ENCODE data around the gene KIFBP.
"Not testable (repeated sequence)": the region's sequence is repeated elsewhere in the genome, so short reads cannot be mapped to it uniquely, and the experiment has no call there.

The KIFBP gene, protein sequence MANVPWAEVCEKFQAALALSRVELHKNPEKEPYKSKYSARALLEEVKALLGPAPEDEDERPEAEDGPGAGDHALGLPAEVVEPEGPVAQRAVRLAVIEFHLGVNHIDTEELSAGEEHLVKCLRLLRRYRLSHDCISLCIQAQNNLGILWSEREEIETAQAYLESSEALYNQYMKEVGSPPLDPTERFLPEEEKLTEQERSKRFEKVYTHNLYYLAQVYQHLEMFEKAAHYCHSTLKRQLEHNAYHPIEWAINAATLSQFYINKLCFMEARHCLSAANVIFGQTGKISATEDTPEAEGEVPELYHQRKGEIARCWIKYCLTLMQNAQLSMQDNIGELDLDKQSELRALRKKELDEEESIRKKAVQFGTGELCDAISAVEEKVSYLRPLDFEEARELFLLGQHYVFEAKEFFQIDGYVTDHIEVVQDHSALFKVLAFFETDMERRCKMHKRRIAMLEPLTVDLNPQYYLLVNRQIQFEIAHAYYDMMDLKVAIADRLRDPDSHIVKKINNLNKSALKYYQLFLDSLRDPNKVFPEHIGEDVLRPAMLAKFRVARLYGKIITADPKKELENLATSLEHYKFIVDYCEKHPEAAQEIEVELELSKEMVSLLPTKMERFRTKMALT

DNA sequence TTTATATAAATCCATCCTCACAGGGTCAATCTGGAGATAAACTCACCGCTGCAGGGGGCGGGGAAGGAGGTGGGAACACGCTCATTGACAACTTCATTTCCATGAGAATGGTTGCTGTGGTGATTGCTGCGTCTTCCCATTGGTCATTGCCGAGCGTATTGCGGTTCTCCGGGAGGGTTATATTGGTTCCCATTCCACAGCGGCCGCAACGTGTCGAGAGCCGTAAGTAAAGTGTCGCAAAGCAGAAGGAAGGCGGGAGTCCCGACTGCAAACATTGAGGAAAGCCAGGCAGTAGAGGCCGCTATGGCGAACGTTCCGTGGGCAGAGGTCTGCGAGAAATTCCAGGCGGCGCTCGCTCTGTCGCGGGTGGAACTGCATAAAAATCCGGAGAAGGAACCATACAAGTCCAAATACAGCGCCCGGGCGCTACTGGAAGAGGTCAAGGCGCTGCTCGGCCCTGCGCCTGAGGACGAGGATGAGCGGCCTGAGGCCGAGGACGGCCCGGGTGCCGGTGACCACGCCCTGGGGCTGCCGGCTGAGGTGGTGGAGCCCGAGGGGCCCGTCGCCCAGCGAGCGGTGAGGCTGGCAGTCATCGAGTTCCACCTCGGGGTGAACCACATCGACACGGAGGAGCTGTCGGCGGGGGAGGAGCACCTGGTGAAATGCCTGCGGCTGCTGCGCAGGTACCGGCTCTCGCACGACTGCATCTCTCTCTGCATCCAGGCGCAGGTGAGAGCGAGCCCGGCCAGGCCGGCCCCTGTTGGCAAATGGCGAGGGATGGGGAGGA, at the start of gene KIFBP:
KIFBP (plus strand) TSS at position 274 of the 787 bp plus-strand sequence; CDS start at position 304, 30 bp downstream.
- peak; percentile 97 for FAIRE-seq

DNA sequence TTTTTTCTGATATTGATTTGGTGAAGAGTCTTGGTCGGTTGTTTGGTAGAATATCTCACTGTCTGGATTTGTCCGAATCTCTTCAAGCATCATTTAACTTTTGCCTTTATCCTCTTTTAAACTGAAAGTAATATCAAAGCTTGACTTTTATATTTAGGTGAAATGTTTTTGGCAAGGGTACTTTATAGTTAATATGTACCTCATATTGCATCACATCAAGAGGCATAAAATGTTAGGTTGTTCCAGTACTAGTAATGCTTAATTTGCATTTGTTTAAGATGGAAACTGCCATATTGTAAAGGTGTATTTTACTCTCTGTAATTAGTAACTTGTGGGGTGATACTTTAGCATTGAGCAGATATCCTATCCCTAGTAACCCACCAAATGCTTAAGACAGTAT, 49.7 kb upstream of the KIFBP start:
- FAIRE-seq = no peak

DNA sequence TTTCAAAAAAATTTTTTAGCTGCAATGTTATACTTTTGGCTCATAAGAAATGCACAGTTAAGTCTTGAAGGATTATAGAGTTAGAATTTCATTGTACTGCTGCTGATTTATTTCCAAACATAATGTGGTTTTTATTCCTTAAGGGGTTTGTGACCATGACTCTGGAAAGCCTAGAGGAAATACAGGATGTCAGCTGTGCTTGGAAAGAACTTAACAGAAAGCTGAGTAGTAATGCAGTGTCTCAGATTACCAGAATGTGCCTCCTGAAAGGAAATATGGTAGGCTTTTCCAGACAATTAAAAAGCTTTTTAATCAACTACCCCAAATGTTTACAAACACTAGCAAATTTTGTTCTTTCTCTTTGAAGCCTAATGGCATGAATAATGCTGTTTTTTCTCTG, 47.7 kb upstream of the KIFBP start:
- not testable (repeated sequence) for FAIRE-seq

DNA sequence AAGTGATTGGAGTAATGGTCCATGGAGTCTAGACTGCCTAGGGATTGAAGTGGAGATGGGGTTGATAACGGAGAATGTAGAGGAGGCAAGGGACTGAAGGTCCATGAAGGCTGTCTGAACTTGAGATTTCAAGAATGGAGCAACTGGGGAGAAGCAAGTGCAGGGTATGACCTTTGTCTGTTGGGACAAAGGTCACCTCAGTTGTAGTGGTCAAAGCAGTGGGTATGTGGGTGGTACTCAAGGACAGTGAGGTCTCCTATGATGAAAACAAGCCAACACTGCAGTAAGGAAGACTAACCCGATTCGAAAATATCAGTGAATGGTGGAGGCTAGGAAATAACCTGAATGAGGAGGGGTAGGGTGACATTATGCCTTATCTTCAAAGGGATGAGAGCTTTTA, 38.0 kb upstream of the KIFBP start:
- FAIRE-seq = no peak

DNA sequence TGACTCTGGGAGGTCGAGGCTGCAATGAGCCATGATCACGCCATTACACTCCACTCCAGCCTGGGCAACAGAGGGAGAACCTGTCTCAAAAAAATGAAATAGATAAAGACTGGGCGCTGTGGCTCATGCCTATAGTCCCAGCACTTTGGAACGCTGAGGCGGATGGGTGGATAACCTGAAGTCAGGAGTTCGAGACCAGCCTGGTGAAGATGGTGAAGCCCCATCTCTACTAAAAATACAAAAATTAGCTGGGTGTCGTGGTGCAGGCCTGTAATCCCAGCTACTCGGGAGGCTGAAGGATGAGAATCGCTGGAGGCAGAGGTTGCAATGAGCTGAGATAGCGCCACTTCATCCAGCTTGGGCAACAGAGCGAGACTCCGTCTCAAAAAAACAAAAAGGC, 33.7 kb upstream of the KIFBP start:
- FAIRE-seq = no peak

DNA sequence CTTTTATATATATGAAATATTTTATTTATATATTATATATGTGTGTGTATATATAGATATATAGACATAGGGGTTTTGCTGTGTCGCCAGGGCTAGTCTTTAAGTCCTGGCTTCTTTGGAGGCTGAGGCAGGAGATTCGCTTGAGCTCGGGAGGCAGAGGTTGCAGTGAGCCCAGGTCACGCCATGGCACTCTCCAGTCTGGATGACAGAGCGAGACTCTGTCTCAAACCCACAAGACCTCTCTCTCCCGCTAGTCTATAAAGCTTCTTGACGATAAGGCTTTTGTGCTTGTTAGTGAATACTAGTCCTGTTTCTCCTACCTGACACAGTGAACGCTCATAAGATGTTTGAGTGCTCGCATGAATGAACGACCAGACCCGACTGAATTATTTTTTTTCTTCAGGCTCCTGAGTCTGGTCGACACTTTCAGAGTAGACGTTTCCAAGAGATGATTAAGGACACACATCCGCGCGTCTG, 33.2 kb upstream of the KIFBP start:
- FAIRE-seq = no peak

DNA sequence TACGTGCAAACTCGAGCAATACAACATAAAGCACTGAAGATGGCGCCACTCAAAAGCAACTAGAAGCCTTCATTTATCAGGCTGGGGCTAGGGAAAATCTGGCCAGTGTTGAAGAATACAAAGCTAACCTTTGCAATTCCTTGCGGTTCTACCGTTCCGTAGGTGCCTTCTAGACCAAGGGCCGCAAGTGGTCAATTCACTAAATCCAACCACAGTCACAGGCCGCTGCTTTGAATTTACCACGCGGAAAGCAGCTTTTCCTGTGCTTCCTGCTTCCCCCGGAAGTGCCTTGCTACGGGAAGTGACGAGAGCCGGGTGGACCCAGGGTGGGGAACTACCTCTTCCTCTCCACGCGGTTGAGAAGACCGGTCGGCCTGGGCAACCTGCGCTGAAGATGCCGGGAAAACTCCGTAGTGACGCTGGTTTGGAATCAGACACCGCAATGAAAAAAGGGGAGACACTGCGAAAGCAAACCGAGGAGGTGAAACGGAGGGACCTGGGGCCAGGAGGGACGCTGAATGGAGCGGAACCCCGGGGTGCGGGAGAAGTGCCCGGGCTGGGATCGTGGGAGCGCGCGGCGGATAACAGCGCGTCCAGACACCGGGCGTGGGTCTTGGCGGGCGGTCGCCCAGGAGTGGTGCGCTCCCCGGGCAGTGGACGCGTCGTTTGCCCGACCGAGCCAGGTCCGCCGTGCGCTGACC, 32.6 kb upstream of the KIFBP start, which contains the start of gene DDX21:
DDX21 (plus strand) TSS at position 339 of the 701 bp plus-strand sequence; CDS start at position 395, 56 bp downstream.
- no peak for FAIRE-seq

DNA sequence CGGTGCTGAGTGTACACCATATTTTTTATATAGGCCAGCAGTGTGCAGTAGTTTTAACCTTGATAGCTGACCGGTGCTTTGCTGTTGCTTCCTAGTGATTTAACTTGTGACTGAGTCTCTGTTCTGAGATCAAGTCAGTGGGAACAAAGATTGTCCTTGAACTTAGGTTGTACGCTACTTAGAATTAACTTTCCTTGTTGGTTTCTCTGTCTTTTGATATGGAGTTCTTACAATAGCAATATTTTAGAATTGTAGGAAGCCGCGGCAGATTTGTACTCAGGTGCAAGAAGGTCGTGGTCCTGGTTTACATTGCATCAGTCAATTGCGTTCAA, 31.4 kb upstream of the KIFBP start:
- no peak for FAIRE-seq

DNA sequence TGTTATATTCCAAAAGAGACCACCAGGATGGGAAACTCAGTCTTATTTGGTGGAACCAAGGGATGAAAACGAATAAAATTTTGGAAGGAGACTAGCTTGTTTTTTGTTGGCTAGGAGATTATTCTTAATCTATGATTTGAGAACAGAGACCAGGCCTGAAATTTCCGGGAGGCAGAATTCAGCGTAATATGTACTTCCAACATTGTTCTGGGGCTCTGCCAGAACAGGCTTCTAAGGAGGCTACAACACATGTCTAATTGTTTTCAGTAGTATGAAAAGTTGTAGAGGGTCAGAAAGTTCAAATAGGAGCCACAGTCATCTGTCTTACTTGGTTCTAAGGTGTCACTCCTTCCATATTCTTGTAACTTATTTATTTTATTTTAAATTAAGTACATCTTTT, 30.9 kb upstream of the KIFBP start:
- FAIRE-seq = no peak

DNA sequence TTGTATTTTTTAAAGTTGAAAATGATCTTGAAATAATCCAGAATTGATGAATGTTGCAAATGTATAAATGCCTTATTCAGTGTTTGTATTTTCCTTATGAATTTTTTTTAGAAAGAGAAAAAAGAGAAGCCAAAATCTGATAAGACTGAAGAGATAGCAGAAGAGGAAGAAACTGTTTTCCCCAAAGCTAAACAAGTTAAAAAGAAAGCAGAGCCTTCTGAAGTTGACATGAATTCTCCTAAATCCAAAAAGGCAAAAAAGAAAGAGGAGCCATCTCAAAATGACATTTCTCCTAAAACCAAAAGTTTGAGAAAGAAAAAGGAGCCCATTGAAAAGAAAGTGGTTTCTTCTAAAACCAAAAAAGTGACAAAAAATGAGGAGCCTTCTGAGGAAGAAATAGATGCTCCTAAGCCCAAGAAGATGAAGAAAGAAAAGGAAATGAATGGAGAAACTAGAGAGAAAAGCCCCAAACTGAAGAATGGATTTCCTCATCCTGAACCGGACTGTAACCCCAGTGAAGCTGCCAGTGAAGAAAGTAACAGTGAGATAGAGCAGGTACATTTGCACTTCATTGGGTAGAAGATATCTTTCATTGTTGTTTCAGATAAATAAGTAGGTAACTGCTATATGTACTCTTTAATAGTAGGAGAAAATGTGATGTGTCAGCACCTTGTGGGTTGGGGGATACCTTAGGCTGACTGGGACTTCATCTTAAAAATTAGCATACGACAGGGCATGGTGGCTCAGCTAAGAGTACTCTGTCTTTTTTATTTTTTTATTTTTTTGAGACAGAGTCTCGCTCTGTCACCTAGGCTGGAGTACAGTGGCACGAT, 28.7 kb upstream of the KIFBP start:
- FAIRE-seq = no peak

DNA sequence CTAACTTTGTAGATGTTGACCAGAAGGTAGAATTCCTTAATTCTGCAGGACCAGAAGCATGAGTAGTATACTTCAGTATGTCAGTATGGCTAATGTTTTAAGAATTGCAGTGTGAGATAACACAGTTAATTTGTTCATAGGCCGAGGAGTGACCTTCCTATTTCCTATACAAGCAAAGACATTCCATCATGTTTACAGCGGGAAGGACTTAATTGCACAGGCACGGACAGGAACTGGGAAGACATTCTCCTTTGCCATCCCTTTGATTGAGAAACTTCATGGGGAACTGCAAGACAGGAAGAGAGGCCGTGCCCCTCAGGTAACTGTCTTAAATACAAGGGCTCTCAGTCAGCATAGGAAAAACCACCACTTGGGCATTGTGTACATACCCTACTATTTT, 25.5 kb upstream of the KIFBP start:
- FAIRE-seq = no peak

DNA sequence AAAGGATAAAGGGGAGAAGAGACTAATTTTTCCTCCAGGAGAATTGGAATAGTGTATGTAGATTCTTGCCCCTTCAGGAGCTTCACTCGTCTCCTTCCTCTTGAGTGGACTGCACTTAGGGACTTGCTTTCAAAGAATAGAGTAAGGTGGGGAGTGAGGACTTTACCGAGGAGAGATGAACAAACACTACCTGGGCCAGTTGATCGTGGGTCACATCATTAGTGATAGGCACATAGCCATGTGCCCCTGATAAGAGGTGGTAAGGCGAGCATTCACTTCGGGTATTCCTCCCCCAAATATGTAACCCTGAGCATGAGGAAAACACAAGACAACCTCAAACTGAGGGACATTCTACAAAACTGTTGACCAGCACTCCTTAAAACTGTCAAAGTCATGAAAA, 14.6 kb upstream of the KIFBP start:
- FAIRE-seq = no peak

DNA sequence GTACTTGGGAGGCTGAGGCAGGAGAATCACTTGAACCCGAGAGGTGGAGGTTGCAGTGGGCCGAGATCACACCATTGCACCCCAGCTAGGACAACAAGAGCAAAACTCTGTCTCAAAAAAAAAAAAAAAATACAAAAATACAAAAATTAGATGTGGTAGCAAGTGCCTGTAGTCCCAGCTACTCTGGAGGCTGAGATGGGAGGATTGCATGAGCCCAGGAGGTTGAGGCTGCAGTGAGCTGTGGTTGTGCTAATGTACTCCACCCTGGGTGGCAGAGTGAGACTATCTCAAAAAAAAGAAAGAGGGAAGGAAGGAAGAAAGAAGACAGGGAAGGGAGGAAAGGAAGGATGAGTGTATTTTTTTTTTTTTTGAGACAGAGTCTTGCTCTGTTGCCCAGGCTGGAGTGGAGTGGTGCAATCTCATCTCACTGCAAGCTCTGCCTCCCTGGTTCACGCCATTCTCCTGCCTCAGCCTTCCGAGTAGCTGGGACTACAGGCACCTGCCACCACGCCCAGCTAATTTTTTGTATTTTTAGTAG, 12.6 kb upstream of the KIFBP start:
- FAIRE-seq = not testable (repeated sequence)

DNA sequence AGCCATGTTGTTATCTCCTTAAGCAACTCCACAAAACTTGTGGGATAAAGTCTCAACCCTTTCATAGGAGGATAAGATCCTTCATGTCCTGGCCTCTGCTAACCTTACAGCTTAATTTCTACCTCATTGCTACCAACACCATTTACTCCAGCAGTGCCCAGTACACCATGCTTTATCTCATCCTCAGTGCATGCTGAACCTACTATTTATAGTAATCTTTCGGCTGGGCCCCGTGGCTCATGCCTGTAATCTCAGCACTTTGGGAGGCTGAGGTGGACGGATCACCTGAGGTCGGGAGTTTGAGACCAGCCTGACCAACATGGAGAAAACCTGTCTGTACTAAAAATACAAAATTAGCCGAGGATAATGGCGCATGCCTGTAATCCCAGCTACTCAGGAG, 8.9 kb upstream of the KIFBP start:
- FAIRE-seq = not testable (repeated sequence)

DNA sequence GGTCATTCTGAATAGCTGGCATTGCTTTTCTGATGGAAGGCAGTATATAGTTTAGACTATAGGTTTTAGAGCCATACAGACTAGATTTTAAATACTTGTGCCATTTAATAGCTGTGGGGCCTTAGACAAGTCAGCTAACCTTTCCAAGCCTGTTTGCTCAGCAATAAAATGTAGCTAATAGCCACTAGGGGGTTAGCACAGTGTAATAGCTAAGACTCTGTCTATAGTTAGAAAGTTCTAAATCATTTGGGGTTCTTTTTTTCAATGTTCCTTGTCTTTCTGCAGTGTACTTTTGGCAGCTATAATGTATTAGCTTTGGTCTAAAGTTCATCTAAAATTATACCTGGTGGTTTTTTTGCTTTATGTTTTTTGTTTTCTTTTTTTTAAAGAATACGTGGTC, 7.5 kb upstream of the KIFBP start:
- no peak for FAIRE-seq

DNA sequence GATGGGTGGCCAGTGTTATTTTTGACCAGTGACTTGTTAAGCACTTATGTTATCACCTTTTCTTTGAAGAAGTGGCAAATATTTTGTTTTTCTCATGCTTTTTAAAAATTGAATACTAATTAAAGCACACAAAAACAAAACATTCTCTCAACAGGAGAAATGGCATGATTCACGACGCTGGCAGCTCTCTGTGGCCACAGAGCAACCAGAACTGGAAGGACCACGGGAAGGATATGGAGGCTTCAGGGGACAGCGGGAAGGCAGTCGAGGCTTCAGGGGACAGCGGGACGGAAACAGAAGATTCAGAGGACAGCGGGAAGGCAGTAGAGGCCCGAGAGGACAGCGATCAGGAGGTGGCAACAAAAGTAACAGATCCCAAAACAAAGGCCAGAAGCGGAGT, 6.2 kb upstream of the KIFBP start:
- no peak for FAIRE-seq

DNA sequence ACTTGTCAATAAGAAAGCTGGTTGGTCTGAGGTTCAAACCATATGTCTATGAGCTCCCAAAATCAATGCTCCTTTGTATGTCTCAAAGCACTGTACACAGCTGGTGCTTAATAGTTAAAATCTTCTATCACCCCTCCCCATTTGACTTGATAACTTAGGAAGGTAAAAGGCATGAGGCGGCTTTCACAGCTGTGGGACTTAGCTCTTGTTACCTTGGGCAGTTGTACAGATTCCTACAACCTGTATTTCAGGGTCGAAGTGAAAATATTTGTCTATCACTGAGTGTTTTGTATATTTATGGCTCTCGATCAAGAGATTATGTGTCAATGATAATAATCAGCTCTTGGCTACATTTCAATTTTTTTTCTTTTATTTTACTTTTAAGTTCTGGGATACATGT, 992 bp upstream of the KIFBP start:
- no peak for FAIRE-seq

DNA sequence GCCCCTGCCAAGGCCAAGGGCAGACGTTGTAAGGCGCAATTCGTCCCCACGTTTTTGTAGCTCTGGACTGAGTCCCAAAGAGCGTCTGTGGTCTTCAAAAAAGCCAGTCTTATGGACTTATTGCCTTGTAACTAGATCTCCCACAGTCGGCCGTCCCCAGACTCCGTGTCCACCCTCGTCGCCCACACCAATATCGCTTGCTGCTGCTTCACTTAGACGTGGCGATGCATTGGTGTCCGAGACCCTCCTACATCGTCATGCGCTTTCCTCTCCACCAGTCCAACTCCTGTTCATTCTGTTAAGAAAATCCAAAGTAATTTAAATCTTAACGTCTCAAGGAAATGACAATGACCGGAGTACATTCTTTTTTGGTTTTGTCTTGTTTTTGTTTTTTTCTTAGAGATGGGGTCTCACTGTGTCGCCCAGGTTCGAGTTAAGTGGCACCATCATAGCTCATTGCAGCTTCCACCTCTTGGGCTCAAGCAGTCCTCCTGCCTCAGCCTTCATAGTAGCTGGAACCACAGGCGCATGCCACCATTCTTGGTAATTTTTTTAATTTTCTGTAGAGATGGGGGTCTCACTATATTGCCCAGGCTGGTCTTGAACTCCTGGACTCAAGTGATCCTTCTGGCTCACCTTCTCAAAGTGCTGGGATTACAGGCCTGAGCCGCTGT, 851 bp downstream of the KIFBP start:
- no peak for FAIRE-seq

DNA sequence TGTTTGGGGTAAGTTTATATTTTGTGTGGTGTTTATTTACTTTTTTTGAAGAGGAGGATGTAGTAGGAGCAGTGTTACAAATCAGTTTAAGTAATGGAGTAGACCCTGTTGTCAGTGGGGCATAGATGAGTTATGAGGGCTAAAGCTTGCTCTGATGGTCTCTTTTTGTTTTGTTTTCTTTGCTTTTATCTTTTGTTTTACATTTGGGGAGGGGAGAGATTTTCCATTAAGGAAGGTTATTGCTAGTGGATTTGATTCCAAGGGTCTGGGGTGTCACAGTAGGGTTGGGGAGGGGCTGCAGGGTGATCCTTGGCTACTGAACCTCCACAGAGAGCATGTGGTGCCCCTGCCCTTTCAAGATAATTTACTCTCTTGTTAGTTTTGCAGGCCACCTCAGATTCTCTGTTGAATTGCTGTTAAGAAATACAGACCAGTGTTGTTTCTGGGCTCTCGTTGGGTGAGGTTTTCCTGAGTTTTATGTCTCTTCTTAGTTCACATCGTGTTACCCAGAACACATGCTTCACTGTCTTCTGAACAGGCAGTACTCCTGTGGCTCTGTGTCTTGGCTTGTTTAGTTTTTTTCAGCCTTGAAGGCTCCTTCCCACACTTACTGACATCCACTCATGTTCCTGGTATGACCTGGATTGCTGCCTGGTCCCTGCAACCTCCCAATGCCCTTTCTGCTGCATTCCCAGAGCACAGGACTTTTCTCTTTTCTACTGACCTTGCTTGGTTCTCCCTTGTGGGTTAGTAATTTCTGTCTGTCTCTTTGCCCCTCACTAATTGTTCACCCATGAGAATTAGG, 4.2 kb downstream of the KIFBP start:
- FAIRE-seq = no peak

DNA sequence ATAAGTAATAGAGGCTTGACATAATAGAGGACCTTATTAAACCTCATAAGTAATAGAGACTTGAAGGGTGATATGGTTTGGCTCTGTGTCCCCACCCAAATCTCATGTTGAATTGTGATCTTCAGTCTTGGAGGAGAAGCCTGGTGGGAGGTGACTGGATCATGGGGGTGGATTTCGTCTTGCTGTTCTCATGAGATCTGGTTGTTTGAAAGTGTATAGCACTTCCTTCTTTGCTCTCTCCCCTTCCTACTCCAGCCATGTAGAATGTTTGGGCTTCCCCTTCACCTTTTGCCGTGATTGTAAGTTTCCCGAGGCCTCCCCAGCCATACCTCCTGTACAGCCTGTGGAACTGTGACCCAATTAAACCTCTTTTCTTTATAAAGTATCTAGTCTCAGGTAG, 8.6 kb downstream of the KIFBP start:
- FAIRE-seq = no peak

Measured in A204.1 (cell line).